ENCODE measurements around the gene CPT1B.

CPT1B gene

DNA sequence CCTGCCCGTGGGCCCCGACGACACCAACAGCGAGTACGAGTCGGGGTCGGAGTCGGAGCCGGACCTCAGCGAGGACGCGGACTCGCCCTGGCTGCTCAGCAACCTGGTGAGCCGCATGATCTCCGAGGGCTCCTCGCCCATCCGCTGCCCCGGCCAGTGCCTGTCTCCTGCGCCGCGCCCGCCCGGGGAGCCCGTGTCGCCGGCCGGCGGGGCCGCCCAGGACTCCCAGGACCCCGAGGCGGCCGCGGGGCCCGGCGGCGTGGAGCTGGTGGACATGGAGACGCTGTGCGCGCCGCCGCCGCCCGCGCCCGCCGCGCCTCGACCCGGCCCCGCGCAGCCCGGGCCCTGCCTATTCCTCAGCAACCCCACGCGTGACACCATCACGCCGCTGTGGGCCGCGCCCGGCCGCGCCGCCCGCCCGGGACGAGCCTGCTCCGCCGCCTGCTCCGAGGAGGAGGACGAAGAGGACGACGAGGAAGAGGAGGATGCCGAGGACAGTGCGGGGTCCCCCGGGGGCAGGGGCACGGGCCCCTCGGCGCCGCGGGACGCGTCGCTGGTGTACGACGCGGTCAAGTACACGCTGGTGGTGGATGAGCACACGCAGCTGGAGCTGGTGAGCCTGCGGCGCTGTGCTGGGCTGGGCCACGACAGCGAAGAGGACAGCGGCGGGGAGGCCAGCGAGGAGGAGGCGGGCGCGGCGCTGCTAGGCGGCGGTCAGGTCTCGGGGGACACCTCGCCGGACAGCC lies 26.2 kb upstream of the CPT1B start:
- TF ChIP-seq, protein P1, sequence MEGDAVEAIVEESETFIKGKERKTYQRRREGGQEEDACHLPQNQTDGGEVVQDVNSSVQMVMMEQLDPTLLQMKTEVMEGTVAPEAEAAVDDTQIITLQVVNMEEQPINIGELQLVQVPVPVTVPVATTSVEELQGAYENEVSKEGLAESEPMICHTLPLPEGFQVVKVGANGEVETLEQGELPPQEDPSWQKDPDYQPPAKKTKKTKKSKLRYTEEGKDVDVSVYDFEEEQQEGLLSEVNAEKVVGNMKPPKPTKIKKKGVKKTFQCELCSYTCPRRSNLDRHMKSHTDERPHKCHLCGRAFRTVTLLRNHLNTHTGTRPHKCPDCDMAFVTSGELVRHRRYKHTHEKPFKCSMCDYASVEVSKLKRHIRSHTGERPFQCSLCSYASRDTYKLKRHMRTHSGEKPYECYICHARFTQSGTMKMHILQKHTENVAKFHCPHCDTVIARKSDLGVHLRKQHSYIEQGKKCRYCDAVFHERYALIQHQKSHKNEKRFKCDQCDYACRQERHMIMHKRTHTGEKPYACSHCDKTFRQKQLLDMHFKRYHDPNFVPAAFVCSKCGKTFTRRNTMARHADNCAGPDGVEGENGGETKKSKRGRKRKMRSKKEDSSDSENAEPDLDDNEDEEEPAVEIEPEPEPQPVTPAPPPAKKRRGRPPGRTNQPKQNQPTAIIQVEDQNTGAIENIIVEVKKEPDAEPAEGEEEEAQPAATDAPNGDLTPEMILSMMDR (conservative IDR thresholded peaks at IDR 0.05; ENCODE audit: low read depth, low read length) = no peak
- DNase-seq (ENCODE audit: low read depth) = no peak
- no peak overlapping the region for H3K4me3 ChIP-seq (ENCODE audit: low read depth, low read length)

GRCh38 chr22:50603511-50604255 lies 25.5 kb upstream of the CPT1B start:
- TF ChIP-seq, protein P1 (conservative IDR thresholded peaks at IDR 0.05; ENCODE audit: low read depth, low read length) = no peak
- no peak for DNase-seq (ENCODE audit: low read depth)
- no peak overlapping the region for H3K4me3 ChIP-seq (ENCODE audit: low read depth, low read length)

DNA sequence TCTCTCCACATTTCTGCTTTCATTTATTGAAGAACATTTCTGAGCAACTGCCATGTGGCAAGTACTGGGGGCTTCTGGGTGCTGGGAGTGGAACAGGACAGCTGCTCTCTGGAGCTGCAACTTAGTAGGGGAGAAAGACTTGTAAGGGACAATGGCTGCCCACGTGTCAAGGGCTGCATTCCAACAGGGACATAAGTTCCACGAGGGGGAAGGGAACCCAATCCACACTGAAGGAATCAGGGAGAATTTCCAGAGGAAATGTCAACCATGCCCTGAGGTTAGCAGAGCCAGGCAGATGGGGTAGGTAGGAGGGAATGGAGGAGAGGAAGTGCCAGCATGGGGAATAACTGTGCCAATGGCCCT lies 24.1 kb upstream of the CPT1B start:
- no peak overlapping the region for H3K4me3 ChIP-seq (ENCODE audit: low read depth, low read length)
- TF ChIP-seq, protein P1 (conservative IDR thresholded peaks at IDR 0.05; ENCODE audit: low read depth, low read length) = no peak
- DNase-seq (ENCODE audit: low read depth) = no peak

- no peak for DNase-seq (ENCODE audit: low read depth)
- no peak overlapping the region for H3K4me3 ChIP-seq (ENCODE audit: low read depth, low read length)
- TF ChIP-seq, protein P1 (conservative IDR thresholded peaks at IDR 0.05; ENCODE audit: low read depth, low read length) = no peak
These were observed 23.6 kb upstream of the CPT1B start for GRCh38 chr22:50601669-50602337.

GRCh38 chr22:50600967-50601668 lies 22.9 kb upstream of the CPT1B start:
- H3K4me3 ChIP-seq (ENCODE audit: low read depth, low read length) = no peak overlapping the region
- TF ChIP-seq, protein P1 (conservative IDR thresholded peaks at IDR 0.05; ENCODE audit: low read depth, low read length) = no peak
- no peak for DNase-seq (ENCODE audit: low read depth)

GRCh38 chr22:50600538-50600937 lies 22.3 kb upstream of the CPT1B start, which contains the start of gene MAPK8IP2:
Gene MAPK8IP2, plus strand, starts transcription at chr22:50600793. Its CDS starts 26 bp downstream, at chr22:50600819.
- no peak for DNase-seq (ENCODE audit: low read depth)
- H3K4me3 ChIP-seq (ENCODE audit: low read depth, low read length) = peak within 1 kb of the TSS; percentile 30
- TF ChIP-seq, protein P1 (conservative IDR thresholded peaks at IDR 0.05; ENCODE audit: low read depth, low read length) = no peak
